HL-60/S4 treated with retinoic acid at 250 ng/mL for 4 days and 3 days (cell line): ENCODE measurements around the gene CKAP4.

Source experiments
- in situ Hi-C: fragments of 300-500 bp; cut with MboI; formaldehyde crosslinking; loops from 2 replicates; pipeline ENCODE4 v1.7.0; 2022; ENCODE audit warnings: low sequenced_read_pairs

CKAP4 gene

DNA sequence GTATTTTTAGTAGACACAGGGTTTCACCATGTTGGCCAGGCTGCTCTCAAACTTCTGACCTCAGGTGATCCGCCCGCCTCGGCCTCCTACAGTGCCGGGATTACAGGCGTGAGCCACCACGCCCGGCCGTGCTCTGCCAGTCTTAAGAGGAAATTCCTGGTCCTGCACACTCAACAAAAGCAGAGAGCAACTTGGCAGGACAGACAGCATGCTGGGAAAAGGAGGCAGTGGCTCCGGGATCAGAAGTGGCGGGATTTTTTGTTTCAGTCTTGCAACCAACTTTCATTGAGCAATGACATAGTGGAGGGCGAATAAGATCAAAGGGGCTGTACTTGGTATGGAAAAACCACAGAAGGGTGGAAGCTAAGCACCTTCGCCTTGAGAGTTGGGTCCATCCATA, 2.1 kb downstream of the CKAP4 start:
- in situ Hi-C loops, result no loop called here

DNA sequence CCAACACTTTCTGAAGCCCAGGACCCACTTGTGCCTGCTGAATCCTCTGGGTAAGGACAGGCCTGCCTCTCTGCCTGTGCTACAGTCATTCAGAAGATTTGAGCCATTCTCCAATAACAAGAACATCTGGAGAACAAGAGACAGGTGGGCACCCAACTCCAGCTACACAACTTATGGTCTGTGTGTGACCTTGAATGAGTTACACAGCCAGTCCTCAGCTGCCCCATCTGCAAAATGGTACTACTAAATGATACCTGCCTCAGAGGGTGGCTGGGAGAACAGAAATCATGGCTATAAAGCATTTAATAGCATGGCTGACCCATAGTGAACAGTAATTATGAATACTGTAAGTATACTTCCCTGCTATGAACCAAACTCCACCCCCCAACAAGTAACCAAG, 4.2 kb downstream of the CKAP4 start:
- in situ Hi-C loops, result no loop called here

DNA sequence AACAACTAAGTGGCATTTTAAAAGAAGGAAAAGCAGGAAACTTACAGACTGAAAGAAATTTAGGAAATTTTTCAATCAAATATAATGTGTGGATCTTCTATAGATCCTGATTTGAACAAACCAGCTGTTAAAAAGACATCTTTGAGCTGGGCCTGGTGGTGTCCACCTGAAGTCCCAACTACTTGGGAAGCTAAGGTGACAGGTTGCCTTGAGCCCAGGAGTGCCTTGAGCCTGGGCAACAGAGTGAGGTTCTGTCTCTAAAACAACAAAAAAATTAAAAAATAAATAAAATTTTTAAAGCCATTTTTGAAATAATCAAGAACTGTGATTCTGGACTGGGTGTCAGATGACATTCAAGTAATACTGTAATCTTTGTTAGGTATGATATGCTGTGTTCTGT, 7.0 kb downstream of the CKAP4 start:
- in situ Hi-C loops, result no loop called here

DNA sequence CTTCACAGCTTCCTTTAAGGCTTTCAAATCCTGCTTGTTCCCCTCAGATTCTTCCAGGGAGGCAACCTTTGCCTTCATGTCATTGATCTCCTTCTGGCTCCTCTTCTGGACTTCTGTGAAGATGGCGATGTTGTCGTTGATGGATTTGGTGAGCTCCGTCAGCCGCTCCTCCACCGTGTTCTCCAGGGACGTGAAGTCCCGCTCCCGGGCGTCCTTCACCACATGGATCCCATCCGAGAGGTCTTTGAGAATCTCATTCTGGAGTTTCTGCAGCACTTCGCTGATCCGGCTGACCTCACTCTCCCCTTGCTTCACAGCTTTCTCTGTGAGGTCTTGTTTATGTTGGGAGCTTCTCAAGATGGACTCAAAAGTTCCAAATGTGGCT, 7.9 kb downstream of the CKAP4 start:
- in situ Hi-C loops, result no loop called here

DNA sequence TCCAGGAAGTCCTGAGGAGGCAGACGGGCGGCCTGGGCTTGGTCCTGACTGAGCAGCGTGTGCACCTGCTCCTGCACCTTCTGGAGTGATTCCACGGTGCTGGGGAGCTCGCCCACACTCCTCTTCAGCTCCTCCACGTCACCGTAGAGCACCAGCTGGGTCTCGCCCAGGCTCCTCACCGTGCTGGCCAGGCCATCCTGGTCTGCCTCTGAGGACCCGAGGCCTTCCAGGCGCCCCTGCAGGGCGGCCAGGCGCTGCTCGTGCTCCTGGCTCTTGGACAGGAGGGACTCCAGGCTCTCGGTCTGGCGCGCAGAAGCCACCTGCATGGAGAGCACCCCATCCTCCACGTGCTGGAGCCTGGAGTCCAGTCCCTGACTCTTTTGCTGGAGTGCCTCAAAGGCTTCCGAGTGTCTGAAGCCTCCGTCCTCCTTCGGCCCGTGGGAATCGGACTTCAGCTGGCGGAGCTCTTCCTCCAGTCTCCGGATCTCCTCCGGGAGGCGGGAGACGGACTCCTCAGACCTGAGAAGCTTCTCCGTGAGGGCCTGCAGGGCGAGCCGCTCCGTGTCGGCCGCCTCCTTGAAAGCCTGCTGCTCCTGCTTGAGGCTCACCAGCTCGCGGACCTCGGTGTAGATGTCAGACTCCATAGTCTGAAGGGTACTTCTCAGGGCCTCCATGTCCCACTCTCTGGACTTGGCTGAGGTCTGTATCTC, 8.4 kb downstream of the CKAP4 start:
- in situ Hi-C loops, result no loop called here

DNA sequence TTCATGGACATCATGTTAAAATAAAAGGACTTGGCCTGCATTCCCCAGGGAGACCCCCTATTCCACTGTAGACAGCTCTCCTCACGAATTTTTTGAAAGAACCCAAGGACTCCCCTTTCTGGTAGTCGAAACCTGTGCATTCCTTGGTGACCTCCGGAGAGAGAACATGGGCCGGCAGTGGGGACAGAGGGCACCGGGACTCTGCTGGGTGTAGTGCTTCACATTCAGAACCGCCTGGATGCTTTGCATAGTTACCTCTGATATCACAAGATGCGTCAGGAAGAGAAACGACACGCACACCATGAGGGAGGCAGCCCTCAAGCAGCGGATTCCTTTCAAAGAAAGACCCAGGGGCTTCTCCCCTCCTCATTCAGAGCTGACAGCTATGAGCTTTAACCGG, 9.7 kb downstream of the CKAP4 start:
- in situ Hi-C loops, result no loop called here

DNA sequence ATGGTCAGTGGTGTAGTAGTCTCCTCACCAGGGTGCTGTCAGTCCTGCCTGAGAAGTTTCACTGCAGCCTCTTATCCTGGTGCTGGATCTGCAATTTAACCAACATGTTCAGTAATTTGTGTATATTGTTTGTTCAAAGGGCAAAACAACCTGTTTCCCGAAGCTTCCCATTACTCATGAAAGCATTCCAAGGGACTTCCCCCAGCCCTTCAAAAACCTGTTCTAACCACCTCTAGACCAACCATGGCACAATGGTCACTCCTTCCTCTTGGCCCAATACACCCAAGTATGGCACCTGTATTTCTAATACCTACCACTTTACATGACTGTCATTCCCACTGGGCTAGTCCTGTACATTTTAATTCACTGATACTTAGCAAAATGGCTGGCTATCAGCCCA, 12.1 kb downstream of the CKAP4 start:
- in situ Hi-C loops, result no loop called here

DNA sequence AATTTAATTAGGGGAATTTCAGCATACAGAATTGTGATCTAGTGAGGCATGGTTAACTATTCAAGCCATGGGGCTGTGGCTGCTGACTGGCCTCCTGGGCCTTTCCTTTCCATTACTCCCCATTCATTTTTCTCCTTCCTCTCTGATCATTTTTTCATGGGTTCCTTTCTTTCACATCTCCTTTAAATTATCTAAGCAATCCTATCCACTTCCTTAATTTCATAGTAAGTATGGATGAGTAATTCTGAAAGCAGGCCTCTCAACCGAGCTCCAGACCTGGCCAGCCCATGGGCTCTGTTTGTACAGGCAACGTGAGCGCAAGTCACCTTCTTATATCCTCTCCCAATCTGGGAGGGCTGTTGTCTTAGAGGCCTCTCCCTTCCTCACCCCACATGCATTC, 13.4 kb downstream of the CKAP4 start:
- in situ Hi-C loops, result no loop called here

DNA sequence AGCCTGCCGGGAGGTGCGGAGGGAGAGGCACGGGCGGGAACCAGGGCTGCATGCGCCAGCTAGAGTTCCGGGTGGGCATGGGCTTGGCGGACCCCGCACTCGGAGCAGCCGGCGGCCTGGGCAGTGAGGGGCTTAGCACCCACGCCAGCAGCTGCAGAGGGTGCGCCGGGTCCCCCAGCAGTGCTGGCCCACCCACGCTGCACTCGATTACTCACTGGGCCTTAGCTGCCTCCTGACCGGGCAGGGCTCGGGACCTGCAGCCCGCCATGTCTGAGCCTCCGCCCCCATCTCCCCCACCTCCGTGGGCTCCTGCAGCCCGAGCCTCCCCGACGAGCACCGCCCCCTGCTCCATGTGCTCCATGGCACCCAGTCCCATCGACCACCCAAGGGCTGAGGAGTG, 14.8 kb downstream of the CKAP4 start:
- in situ Hi-C loops, result no loop called here

DNA sequence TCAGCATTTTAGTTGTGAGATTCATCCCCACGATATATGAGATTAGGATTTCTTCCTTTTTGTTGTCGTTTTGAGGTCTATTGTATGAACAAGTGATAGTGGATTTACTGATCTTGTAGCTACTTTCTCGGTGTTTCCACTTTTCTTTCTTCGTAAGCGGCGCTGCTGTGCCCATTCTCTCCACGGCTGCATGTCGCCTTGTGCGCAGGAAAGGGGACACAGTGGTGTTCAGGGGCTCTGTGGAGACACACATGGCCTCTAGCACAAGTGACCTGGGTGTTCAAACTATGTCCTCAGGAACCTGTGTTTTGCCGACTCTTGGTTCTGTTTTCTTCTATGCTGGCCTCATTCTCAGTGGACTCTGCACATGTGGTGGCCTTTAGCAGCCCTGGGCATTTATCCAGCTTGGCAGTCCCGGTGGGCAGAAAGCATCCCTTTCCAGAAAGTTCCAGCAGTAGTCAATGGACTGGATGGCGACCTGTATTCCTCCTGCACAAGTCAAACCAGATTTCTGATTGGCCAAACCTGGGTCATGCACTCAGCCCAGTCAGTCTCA, 18.7 kb downstream of the CKAP4 start:
- in situ Hi-C loops, result no loop called here

DNA sequence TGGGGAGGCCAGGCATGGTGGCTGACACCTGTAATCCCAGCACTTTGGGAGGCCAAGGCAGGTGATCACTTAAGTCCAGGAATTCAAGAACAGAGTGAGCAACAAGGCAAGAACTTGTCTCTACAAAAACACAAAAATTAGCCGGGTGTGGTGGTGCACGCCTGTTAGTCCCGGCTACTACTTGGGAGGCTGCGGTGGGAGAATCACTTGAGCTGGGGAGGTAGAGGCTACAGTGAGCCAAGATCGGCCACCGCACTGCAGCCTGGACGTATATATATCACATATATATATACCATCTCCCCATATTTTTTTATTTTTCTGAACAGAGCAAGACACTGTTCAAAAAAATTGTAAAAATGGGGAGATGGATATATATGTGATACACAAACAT, 19.5 kb downstream of the CKAP4 start:
- in situ Hi-C loops, result no loop called here

DNA sequence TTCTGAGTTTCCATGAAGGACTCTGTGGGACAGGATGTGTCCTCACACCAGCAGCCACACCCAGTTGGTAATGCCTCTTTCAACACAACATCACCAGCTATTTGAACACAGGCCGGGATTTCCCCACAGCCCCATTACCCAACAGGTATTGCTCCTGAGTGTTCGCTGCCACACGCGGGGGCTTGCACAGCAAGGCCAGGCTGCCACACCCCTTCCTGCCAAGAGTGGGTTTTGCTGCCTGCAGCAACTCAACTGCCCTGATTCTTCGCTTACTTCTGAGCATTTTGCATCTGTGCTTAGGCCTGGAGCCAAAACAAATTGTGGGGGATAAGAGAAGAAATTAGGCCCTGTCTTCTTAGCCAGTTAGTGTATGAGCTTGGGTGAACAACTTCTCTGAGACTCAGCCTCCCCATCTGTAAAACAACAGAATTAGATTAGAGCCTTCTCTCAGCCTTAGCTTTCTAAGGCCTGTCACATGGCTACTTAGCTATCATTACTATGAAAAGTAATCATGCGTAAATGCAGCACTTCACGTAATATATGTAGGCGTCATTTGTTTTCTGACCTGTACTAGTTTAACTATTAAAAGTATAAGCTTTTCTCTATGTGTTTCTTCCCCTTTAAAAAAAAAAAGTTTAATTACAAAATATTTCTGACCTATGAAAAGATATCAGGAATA, 20.0 kb downstream of the CKAP4 start:
- in situ Hi-C loops, result no loop called here

DNA sequence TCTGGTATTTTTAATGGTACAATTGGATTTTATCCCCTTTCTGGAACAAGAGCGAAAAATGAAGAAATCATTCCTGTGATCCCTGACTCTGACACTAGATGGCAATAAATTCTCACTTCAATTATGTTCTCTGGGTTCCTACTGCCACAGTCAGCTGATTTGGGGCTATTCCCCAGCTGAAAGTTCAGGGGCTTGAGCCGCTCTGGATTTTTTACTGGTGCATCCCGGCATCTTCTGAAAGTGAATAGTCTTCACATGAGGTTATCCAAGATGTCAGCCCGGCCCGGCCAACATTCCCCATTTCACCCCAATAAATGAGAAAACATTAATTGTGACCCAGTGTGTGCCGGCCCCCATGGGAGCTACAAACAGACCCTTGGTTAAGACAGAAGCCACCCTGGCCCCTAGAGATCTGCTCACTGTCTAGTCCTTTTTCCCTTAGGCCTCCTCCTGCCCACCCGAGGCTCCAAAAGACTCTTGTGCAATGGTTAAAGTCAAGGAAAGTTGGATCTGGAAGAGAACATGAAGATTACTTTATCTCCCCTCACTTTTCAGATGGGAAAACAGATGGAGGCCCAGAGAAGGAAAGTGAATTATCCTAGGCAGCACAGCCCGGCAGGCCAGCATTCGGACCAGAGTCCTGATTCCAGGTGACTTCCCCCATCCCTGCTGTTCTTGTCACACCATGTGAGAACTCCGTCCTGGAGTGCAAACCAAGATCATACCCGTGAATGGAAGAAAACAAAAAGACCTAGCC, 20.8 kb downstream of the CKAP4 start:
- in situ Hi-C loops, result no loop called here

DNA sequence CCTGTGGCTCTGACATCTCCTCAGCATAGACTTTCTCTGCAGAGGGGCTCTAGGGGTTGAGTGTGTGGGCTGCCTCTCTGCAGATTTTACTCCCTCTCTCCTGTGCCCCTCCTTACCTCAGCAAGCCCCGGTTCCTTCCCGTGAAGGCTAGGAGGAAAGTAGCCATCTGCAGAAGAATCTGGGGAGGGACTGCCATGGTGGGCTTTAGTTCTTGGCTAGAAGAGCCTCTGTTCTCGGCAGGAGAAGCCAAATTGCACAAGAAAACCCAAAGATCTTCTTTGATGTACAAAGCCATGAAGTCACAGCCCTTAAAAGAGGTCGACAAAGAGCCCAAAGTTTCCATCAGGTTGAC, 23.5 kb downstream of the CKAP4 start:
- in situ Hi-C loops, result no loop called here

DNA sequence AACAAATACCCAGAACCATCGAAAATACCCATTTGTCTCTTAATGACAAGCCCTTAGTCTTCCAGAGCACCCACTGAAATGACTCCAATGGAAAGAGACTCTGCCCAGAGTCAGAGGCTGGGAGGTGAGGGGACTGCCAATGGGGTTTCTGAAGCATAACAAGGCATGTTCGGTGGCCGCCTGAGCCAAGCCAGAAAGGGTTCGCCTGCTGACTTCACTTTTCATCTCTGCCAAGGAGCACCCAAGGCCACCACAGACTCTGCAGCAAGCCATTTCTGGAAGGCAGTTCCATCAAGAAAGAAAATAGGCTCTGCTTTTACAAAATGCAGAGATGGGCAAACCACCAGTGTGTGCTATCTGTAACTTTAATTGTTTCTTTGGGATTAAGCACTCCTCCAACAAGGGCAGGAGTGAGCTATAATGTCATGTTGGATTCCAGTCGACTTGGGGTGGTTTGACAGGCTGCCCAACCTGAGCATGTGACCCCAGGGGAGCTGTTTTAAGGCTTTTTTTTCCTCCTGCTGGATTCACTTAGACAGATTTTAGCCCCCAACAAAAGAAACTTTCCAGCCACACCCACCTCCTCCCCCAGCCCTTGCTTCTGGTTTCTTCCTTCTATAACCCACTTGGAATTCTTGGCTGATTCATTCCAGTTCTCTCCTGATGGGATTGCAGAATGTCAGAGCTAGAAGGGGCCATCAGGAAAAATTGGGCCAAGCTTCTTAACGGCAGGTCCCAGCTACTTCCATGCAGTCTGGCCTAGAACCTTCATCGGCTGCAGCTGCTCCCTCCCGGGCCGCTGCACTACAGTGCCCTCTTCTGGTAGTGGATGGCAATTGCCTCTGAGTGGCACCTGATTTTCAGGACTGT, 24.1 kb downstream of the CKAP4 start:
- in situ Hi-C loops, result no loop called here

DNA sequence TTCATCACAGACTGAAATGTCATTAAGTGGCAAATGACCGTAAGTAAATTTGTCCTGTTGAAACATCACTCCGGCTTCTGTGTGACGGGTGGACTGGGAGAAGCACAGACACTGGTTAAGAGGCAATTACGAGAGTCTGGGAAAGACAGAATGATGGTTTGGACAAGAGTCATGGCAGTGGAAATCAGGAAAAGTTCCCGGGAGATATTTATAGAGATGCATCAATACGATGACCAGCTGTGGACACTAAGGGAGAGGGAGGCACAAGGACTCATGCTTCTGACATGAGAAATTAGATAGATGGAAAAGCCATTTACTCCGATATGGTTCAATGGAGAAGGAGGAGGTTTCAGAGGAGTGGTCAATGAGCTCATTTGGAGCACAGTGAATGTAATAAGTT, 27.3 kb downstream of the CKAP4 start:
- in situ Hi-C loops, result no loop called here

DNA sequence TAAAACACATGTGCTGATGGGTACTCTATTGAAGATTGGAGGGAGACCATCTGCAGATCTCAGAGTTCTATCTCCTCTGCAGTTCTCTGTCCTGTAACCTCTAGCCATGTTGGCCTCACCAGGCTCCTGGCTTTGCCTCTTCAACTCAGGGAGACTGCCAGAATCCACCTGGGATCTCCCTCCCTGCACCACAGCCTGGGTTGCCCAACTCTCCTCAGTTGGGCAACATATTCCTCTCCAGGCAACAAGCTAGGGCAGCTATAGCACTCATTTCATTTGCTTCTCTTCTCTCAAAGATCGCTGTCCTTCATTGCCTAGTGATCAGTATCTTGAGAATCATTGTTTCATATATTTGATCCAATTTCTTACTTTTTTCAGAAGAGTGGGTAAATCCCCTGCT, 28.8 kb downstream of the CKAP4 start:
- in situ Hi-C loops, result no loop called here

DNA sequence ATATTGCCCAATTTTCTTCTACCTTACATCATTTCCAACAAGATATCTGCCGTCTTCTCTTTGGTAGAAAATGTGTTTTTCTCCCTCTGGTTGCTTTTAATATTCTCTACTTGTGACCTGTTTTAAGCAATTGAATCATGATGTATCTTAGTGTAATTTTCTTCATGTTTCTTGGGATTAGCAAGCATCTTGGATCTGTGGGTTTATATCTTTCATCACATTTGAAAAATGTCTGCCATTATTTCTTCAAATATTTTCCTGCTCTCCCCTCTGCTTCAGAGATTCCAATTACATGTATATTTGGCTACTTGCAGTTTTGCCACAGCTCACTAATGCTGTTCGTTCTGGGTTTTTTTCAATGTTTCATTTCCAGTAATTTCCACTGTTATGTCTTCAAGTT, 30.1 kb downstream of the CKAP4 start:
- in situ Hi-C loops, result no loop called here

DNA sequence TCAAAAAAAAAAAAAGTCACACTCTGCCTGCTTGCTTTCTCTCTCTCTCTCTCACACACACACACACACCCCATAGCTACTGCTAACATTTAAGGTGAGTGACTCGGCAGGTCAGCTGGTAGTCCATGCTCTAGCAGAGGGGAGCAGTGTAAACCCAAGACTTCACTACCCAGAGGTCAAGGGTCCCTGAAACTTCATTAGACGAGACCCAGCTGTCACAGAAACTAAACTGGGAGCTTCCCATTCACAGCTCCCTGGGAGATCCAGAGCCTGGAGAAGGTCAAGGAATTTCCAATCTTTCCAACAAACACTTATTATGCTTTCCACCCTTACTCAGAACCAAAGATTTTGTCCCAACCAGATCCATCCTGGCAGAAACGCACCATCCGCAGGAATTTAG, 33.2 kb downstream of the CKAP4 start:
- in situ Hi-C loops, result no loop called here

DNA sequence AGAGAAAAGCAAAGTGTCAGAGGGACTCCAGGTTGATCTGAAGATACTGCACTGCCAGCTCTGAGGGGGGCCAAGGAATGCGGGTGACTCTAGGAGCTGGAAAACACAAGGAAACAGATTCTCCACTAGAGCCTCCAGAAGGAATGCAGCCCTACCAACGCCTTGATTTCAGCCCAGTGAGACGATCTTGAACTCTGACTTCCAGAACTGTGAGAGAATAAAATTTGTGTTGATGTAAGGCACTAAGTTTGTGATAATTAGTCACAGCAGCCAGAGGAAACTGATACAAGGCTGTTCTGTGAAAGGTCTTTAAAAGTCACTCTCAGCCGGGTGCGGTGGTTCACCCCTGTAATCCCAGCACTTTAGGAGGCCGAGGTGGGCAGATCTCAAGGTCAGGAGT, 34.2 kb downstream of the CKAP4 start:
- in situ Hi-C loops, result no loop called here

DNA sequence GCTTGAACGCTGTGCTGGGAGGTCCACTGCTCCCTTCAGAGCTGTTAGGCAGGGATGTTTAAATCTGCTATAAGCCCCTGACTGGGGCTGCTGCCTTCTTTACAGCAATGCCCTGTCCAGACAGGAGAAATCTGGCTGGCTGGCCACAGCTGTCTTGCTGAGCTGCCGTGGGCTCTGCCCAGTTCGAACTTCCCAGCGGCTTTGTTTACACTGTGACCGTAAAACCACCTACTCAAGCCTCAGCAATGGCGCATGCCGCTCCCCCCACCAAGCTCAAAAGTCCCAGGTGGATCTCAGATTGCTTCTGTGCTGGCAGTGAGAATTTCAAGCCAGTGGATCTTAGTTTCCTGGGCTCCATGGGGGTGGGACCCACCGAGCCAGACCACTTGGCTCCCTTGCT, 35.8 kb downstream of the CKAP4 start:
- in situ Hi-C loops, result no loop called here
